Adrenal gland (tissue), 5 donors: ENCODE results near the gene ENAM.

ENCODE experiments used
- CTCF ChIP-seq, 6 experiments: fragments of 450-650 bp in 4 of 6; fragments of 200-600 bp in 2 of 6; sonication (generic) in 1 of 6; IDR thresholded peaks; 1 replicate in 5 of 6; 2 replicates in 1 of 6; pipeline versions ENCODE4 v1.5.1 to v1.8.0; 2016 to 2021; ENCODE audit warnings: antibody characterized with exemption in 6 of 6, mild to moderate bottlenecking in 2 of 6, moderate library complexity in 1 of 6
- POLR2A ChIP-seq, 2 donors: fragments of 450-650 bp; IDR thresholded peaks; one replicate each; pipeline ENCODE4 v1.6.1; 2017; ENCODE audit warnings: antibody characterized with exemption in 2 of 2, mild to moderate bottlenecking in 2 of 2, moderate library complexity in 1 of 2
- donor health status: DM: no; HTN: no; CAD: no.

- TF ChIP-seq CTCF (IDR thresholded peaks at IDR 0.05) (no peak), POLR2A (IDR thresholded peaks at IDR 0.05) (no peak)
Observed at GRCh38 chr4:70600977-70601376, 27.6 kb upstream of the ENAM start.
